ENCODE results near the gene ZNF665.

- TF ChIP-seq POLR2AphosphoS5 (IDR thresholded peaks at IDR 0.05) (no peak), CTCF (IDR thresholded peaks at IDR 0.05; ENCODE audit: poor library complexity, severe bottlenecking) (no peak), EZH2 (IDR thresholded peaks at IDR 0.05; ENCODE audit: borderline replicate concordance, insufficient read depth, low read length, poor library complexity, severe bottlenecking) (no peak), SMC3 (conservative IDR thresholded peaks at IDR 0.05; ENCODE audit: poor library complexity) (no peak)
These were observed 20.3 kb downstream of the ZNF665 start for GRCh38 chr19:53172889-53173288.
